GM12865 (cell line): Measurements from ENCODE around the gene SHISAL2B.

Source experiments
- DNase-seq: peaks from one replicate; pipeline ENCODE4 v3.0.0; 2010; ENCODE audit warnings: low read depth
- H3K4me3 ChIP-seq: 2 replicates; pipeline ENCODE4 v1.5.1; 2011; ENCODE audit warnings: mild to moderate bottlenecking, low read depth, low read length, control low read depth
- TF ChIP-seq, protein P1 (sequence below): IDR thresholded peaks from 2 replicates; pipeline ENCODE4 v1.5.1; 2011; ENCODE audit warnings: low read length, control low read depth, low read depth, inconsistent platforms; ENCODE audit not compliant: insufficient read depth; ENCODE audit errors: missing control alignments

The SHISAL2B gene

DNA sequence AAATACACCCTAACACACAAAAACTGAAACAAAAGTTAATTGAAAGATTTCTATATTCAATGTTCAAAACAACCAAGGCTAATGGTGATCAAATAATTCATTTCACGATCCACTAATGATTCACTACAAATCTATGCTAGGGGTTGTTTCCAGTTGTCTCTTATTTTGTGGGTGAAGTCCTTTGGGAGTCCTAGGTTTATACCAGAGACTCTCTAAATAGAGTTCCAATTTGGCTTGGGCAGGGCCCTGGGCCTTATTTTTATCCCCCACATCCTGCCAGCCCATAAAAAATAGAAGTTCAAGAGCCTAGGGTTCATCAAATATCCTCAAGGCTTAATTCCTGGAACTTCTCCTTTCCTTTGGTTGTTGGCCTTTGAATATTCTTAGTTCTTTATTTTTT is 52.1 kb downstream of the SHISAL2B start:
- H3K4me3 ChIP-seq, result no peak overlapping the region
- no peak for DNase-seq
- TF ChIP-seq, protein P1, sequence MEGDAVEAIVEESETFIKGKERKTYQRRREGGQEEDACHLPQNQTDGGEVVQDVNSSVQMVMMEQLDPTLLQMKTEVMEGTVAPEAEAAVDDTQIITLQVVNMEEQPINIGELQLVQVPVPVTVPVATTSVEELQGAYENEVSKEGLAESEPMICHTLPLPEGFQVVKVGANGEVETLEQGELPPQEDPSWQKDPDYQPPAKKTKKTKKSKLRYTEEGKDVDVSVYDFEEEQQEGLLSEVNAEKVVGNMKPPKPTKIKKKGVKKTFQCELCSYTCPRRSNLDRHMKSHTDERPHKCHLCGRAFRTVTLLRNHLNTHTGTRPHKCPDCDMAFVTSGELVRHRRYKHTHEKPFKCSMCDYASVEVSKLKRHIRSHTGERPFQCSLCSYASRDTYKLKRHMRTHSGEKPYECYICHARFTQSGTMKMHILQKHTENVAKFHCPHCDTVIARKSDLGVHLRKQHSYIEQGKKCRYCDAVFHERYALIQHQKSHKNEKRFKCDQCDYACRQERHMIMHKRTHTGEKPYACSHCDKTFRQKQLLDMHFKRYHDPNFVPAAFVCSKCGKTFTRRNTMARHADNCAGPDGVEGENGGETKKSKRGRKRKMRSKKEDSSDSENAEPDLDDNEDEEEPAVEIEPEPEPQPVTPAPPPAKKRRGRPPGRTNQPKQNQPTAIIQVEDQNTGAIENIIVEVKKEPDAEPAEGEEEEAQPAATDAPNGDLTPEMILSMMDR, result no peak

DNA sequence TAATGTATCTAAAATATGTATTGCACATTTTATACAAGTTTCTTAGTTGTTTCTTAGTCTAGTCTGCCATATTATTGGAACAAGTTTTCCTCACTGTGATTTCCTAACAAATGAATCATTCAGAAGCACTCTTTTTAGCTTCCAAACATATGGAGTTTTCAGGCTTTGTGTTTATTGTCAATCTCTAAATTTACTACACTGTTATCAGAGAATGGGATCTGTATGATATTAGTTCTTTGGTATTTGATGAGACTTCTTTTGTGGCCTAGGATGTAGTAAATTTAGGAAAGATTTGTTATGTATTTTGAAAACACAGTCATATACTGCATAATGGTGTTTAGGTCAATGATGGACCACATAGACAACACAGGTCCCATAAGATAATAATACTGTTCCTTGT is 52.5 kb downstream of the SHISAL2B start:
- DNase-seq, result no peak
- TF ChIP-seq, protein P1, result no peak
- no peak overlapping the region for H3K4me3 ChIP-seq

DNA sequence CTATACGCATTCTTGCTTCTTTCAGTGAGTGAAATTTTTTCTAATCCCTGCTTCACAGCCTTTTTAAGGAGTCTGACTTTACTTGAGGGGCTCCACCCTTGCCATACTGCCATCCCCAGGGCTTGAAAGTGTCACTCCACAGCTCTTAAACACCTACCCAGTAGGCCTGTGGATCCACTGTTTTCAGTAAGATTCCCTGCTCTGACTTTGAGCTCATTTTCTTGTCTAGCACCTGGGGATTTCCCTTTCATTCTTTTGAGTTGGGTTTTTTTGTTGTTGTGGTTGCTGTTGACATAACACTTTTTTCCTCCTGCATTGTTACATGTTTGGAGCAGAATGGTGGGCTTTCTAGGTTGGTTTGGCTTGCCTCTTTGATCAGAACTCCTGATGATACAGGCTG is 54.6 kb downstream of the SHISAL2B start:
- TF ChIP-seq, protein P1, result no peak
- no peak overlapping the region for H3K4me3 ChIP-seq
- no peak for DNase-seq

DNA sequence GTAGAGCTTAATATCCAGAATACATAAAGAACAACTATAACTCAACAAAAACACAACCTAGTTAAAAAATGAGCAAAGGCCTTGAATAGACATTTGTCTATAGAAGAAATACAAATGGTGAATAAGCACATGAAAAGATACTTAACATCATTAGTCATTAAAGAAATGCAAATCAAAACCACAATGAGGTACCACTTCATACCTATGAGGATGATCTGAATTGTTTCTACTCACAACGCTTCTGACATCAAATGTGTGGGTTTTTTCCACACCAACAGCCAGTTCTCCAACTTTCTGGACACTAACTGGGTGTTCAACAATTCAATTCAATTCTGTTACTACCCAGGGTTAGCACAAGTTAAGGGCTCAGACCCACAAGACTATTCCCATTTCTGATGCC is 56.1 kb downstream of the SHISAL2B start:
- DNase-seq, result no peak
- H3K4me3 ChIP-seq, result no peak overlapping the region
- TF ChIP-seq, protein P1, result no peak

DNA sequence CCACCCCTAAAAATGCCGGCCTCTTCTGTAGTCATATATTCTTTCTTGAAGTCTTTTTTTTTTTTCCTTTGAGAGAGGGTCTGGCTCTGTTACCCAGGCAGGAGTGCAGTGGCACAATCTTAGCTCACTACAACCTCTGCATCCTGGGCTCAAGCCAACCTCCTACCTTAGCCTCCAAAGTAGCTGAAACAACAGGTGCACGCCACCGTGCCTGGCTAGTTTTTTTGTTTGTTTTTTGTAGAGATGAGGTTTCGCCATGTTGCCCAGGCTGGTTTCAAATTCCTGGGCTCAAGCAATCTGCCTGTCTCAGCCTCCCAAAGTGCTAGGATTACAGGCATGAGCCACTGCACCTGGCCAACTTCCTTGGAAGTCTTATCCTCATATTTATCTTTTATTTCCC is 59.1 kb downstream of the SHISAL2B start:
- TF ChIP-seq, protein P1, result no peak
- DNase-seq, result no peak
- H3K4me3 ChIP-seq, result no peak overlapping the region

DNA sequence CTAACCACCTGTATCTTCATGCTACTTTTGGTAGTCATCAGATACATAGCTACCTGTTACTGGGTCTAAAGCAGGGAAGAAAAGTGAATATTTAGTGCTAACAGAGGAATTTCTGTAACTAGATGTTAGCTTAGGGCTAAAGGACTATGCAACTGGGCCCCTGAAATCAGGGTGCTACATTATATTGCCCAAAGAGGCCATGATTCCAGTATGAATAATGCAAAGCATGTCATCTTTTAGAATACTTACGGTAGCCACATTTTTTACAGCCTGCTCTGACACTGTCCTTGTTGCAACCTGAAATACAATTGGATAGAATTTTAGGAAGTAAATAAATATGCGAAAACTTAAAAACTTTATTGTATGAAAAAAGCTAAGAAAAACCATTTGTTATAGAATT is 63.8 kb downstream of the SHISAL2B start:
- H3K4me3 ChIP-seq, result no peak overlapping the region
- TF ChIP-seq, protein P1, result no peak
- DNase-seq, result no peak

DNA sequence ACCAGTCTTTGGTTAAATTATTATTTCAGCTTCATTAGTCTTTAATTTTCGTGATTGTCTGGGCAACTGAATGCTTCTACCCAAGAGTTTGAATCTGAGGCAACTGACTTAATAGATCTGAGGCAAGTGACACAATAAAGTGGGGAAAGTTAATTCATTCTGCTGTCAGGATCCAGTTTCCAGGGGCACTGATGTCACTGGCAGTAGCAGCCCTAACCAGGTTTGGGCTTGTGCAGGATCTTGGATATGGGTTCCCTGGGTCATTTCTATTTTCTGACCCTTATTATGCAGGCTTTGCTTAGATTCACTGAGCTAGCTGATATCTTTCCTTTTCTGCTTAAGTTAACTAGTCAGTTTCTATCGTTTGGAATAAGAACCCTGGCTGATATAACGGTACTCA is 68.6 kb downstream of the SHISAL2B start:
- H3K4me3 ChIP-seq, result no peak overlapping the region
- DNase-seq, result no peak
- TF ChIP-seq, protein P1, result no peak
